Ureter (tissue), 1 donor: ENCODE data around the gene GFRA1. TPM values are rescaled to one million over a fixed set of nuclear protein-coding genes. Genes with fewer than 3 reads are reported as not detected.
"Not testable (repeated sequence)": the region's sequence is repeated elsewhere in the genome, so short reads cannot be mapped to it uniquely, and the experiment has no call there.

Experiments used
- DNase-seq: peaks from one replicate; pipeline ENCODE4 v3.0.0-alpha.2; 2020; ENCODE audit warnings: low spot score
- total RNA-seq: library from RNA; stranded (reverse); gene quantifications from one replicate; pipeline ENCODE4 v1.2.4, GENCODE V29; 2023
- donor health status: DM: yes; HTN: yes; CAD: no.

Gene GFRA1
- total RNA-seq, 1 donor from 2014 or later: 4.1 TPM

- DNase-seq: not testable (repeated sequence)
These were observed 237.6 kb downstream of the GFRA1 start for GRCh38 chr10:116035406-116035805.

GRCh38 chr10:116030576-116030975 is 242.4 kb downstream of the GFRA1 start:
- DNase-seq: no peak

- no peak for DNase-seq
These were observed 243.2 kb downstream of the GFRA1 start for GRCh38 chr10:116029826-116030225.

- DNase-seq: no peak
These were observed 245.7 kb downstream of the GFRA1 start for GRCh38 chr10:116027355-116027754.

- no peak for DNase-seq
These were observed 246.3 kb downstream of the GFRA1 start for GRCh38 chr10:116026725-116027124.

GRCh38 chr10:116026315-116026714 is 246.7 kb downstream of the GFRA1 start:
- DNase-seq: no peak

- DNase-seq: no peak
These were observed 248.6 kb downstream of the GFRA1 start for GRCh38 chr10:116024271-116024878.

- DNase-seq: no peak
These were observed 255.6 kb downstream of the GFRA1 start for GRCh38 chr10:116017405-116017804.

- no peak for DNase-seq
These were observed 257.2 kb downstream of the GFRA1 start for GRCh38 chr10:116015583-116016333.

GRCh38 chr10:116014871-116015582 is 258.0 kb downstream of the GFRA1 start:
- DNase-seq: no peak

GRCh38 chr10:116014326-116014725 is 258.7 kb downstream of the GFRA1 start:
- no peak for DNase-seq

GRCh38 chr10:116011929-116012328 is 261.1 kb downstream of the GFRA1 start:
- DNase-seq: no peak

GRCh38 chr10:116007256-116007891 is 265.6 kb downstream of the GFRA1 start:
- DNase-seq: no peak

Other genes with a start within 250 kb of the GFRA1 start
- not detected for gene CCDC172, start 51.2 kb upstream of the GFRA1 start, total RNA-seq
- gene PNLIPRP3, start 154.6 kb upstream of the GFRA1 start, total RNA-seq: not detected